ENCODE results near the gene SGK2. TPM values are rescaled to one million over a fixed set of nuclear protein-coding genes. Genes with fewer than 3 reads are reported as not detected.

SGK2 gene
- total and polyA plus RNA-seq, 2 of the 13 experiments (the other 11 are each of a cell fraction or from before 2014, with no cell fraction given) = 6.2 to 29.4 TPM

GRCh38 chr20:43530321-43531090, 28.3 kb upstream of the SGK2 start (continued):
- TF ChIP-seq TIGD3 (CRISPR knock-in tag; IDR thresholded peaks at IDR 0.05; ENCODE audit: borderline replicate concordance) (no peak), PAX8 (CRISPR knock-in tag; IDR thresholded peaks at IDR 0.05; ENCODE audit: borderline replicate concordance) (no peak), NCOA1 (CRISPR knock-in tag; IDR thresholded peaks at IDR 0.05) (no peak), ZNF18 (CRISPR knock-in tag; IDR thresholded peaks at IDR 0.05; ENCODE audit: insufficient replicate concordance) (no peak), ZFP36L2 (CRISPR knock-in tag; IDR thresholded peaks at IDR 0.05) (peak; percentile 67; the same call in 1 of the 2 replicates), ZBTB38 (CRISPR knock-in tag; IDR thresholded peaks at IDR 0.05) (peak; percentile 94), TMF1 (CRISPR knock-in tag; IDR thresholded peaks at IDR 0.05; ENCODE audit: low read depth) (peak; percentile 94; the same call in 1 of the 2 replicates), ZNF430 (CRISPR knock-in tag; IDR thresholded peaks at IDR 0.05) (peak; percentile 97), ZNF691 (CRISPR knock-in tag; IDR thresholded peaks at IDR 0.05; ENCODE audit: borderline replicate concordance, low read depth) (peak; percentile 90; the same call in 1 of the 2 replicates), DDIT3 (CRISPR knock-in tag; IDR thresholded peaks at IDR 0.05) (no peak), RBM22 (optimal IDR thresholded peaks at IDR 0.05; ENCODE audit: low read length) (no peak), ZNF143 (CRISPR knock-in tag; IDR thresholded peaks at IDR 0.05) (no peak; the same call in 1 of the 2 replicates), ZNF781 (CRISPR knock-in tag; IDR thresholded peaks at IDR 0.05; ENCODE audit: borderline replicate concordance, not compliant biosample characterization) (no peak), ZBTB37 (CRISPR knock-in tag; IDR thresholded peaks at IDR 0.05) (0 out of 2 replicates have a peak, but pooled peaks have one; percentile 71), ZIK1 (CRISPR knock-in tag; IDR thresholded peaks at IDR 0.05; ENCODE audit: borderline replicate concordance, low read depth) (peak; percentile 99), ZNF225 (CRISPR knock-in tag; IDR thresholded peaks at IDR 0.05) (no peak; the same call in none of the 2 replicates), ERF (CRISPR knock-in tag; IDR thresholded peaks at IDR 0.05) (peak; percentile 99), SATB2 (CRISPR knock-in tag; IDR thresholded peaks at IDR 0.05) (no peak), RFXAP (CRISPR knock-in tag; IDR thresholded peaks at IDR 0.05; ENCODE audit: borderline replicate concordance) (peak; percentile 45; the same call in 1 of the 2 replicates), ZMAT3 (CRISPR knock-in tag; conservative IDR thresholded peaks at IDR 0.05) (peak; percentile 99), ZNF790 (CRISPR knock-in tag; IDR thresholded peaks at IDR 0.05; ENCODE audit: borderline replicate concordance) (peak; percentile 61; the same call in 1 of the 2 replicates), TEAD3 (CRISPR knock-in tag; optimal IDR thresholded peaks at IDR 0.05; ENCODE audit: borderline replicate concordance) (peak; percentile 93), ZNF274 (CRISPR knock-in tag; IDR thresholded peaks at IDR 0.05) (peak; percentile 95), FOSL1 (CRISPR knock-in tag; IDR thresholded peaks at IDR 0.05; ENCODE audit: borderline replicate concordance) (peak; percentile 87), ESRRA (CRISPR knock-in tag; IDR thresholded peaks at IDR 0.05; ENCODE audit: low read depth) (peak; percentile 77)

Measured in HepG2 (cell line).